Measurements from ENCODE around the gene KCNAB1. TPM values are rescaled to one million over a fixed set of nuclear protein-coding genes. Genes with fewer than 3 reads are reported as not detected.

KCNAB1 gene
- total and polyA plus RNA-seq, 2 donors (not counting 3 experiments of a cell fraction or from before 2014, with no cell fraction given), result 0.21 TPM; not detected in 1

GRCh38 chr3:156395961-156396710 is 275.8 kb downstream of the KCNAB1 start:
- no peak overlapping the region for H2AFZ ChIP-seq (ENCODE audit: low read depth, low read length)
- H3K9me3 ChIP-seq (replicated peaks; ENCODE audit: control insufficient read depth, insufficient read depth, low read length), result no peaks in the 10 kb centered on the region
- H3K79me2 ChIP-seq (ENCODE audit: control insufficient read depth, insufficient read depth, low read length), result no peaks in the 10 kb centered on the region
- no peaks in the 10 kb centered on the region for H3K9me1 ChIP-seq (replicated peaks; ENCODE audit: control insufficient read depth, extremely low read depth, insufficient read depth, low read length)
- no peak overlapping the region for H3K9ac ChIP-seq (replicated peaks; ENCODE audit: extremely low read depth, insufficient read depth, low read length)
- H4K20me1 ChIP-seq (replicated peaks; ENCODE audit: control insufficient read depth, extremely low read depth, insufficient read depth, low read length), result no peaks in the 10 kb centered on the region
- H3K36me3 ChIP-seq (ENCODE audit: control insufficient read depth in 2 of 2, extremely low read depth in 1 of 2, insufficient read depth in 2 of 2, low read length in 2 of 2), result no peaks in the 10 kb centered on the region
- H3K4me1 ChIP-seq (ENCODE audit: control insufficient read depth, extremely low read depth, insufficient read depth, low read length), result no peaks in the 10 kb centered on the region
- H3K4me2 ChIP-seq (ENCODE audit: insufficient read depth, low read length), result no peak overlapping the region
- H3K27ac ChIP-seq (ENCODE audit: insufficient read depth, low read depth, low read length), result no peak overlapping the region
- dilution Hi-C loops (cut with MboI; ENCODE audit: extremely low pct_ligation_motif_present, low sequenced_read_pairs) (no loop called here), intact Hi-C loops (cut with micrococcal nuclease) (no loop called here)
- TF ChIP-seq JUN (IDR thresholded peaks at IDR 0.05; ENCODE audit: borderline replicate concordance, insufficient read depth, insufficient read length, low read depth), result no peak
- TF ChIP-seq MAX (IDR thresholded peaks at IDR 0.05; ENCODE audit: insufficient read depth, insufficient read length), result no peak
- TF ChIP-seq POLR2A (IDR thresholded peaks at IDR 0.05; ENCODE audit: low read depth, low read length), result no peak
- TF ChIP-seq EZH2 (IDR thresholded peaks at IDR 0.05; ENCODE audit: borderline replicate concordance, low read depth, low read length, severe bottlenecking), result no peak
- TF ChIP-seq POLR2AphosphoS5 (IDR thresholded peaks at IDR 0.05; ENCODE audit: insufficient read depth, low read depth, low read length), result no peak
- no peak for TF ChIP-seq FOS (IDR thresholded peaks at IDR 0.05; ENCODE audit: borderline replicate concordance, insufficient read depth, low read length)
- no peak for TF ChIP-seq MYC (IDR thresholded peaks at IDR 0.05; ENCODE audit: low read depth, low read length)
- TF ChIP-seq GATA2 (IDR thresholded peaks at IDR 0.05; ENCODE audit: insufficient read depth, insufficient read length, low read depth, low read length), result no peak
- no peak for TF ChIP-seq CTCF (IDR thresholded peaks at IDR 0.05; ENCODE audit: extremely low read depth in 1 of 2, insufficient read depth in 1 of 2, low read depth in 1 of 2, low read length in 2 of 2)
- ChIA-PET CTCF (interaction anchor here (1.0 to 4.9 kb wide), 4 partner anchors 13 to 246 kb away, joined by 4 to 24 read pairs (median 6); no protein-coding TSS in a partner anchor), POLR2A (no interaction called here)
- FAIRE-seq (no peak), DNase-seq (ENCODE audit: low read depth, low spot score) (no peak)
- no peak overlapping the region for H3K4me3 ChIP-seq (replicated peaks in 1 of 3; ENCODE audit: insufficient read depth in 1 of 3, low read depth in 1 of 3, low read length in 3 of 3)
- BruUV-seq (replicated peaks), result no TSS peak
- no peaks in the 10 kb centered on the region for H3K27me3 ChIP-seq (ENCODE audit: control insufficient read depth in 2 of 2, insufficient read depth in 2 of 2, low read length in 2 of 2)

Measured in endothelial cell of umbilical vein (primary cell).